Cerebellar cortex (tissue), 1 donor: ENCODE measurements around the gene FDX1.
A peak's percentile ranks its signal among the peaks of the same experiment; 100 is the strongest.
"Not testable (repeated sequence)": the region's sequence is repeated elsewhere in the genome, so short reads cannot be mapped to it uniquely, and the experiment has no call there.

ENCODE experiments used
- DNase-seq: peaks from one replicate; pipeline ENCODE4 v3.0.0-alpha.2; 2015; ENCODE audit warnings: low spot score

Gene FDX1

GRCh38 chr11:110429731-110430266 is at the start of gene FDX1:
TSS of gene FDX1 (plus strand) at chr11:110429948. CDS start at chr11:110430121, 173 bp downstream.
- peak; percentile 78 for DNase-seq

GRCh38 chr11:110380836-110381622 is 48.7 kb upstream of the FDX1 start:
- no peak for DNase-seq

GRCh38 chr11:110388231-110388630 is 41.5 kb upstream of the FDX1 start:
- not testable (repeated sequence) for DNase-seq

- no peak for DNase-seq
These were observed 39.8 kb upstream of the FDX1 start for GRCh38 chr11:110389965-110390364.

- DNase-seq: no peak
These were observed 37.7 kb upstream of the FDX1 start for GRCh38 chr11:110392056-110392455.

GRCh38 chr11:110397668-110398286 is 32.0 kb upstream of the FDX1 start:
- not testable (repeated sequence) for DNase-seq

GRCh38 chr11:110403585-110403984 is 26.2 kb upstream of the FDX1 start:
- not testable (repeated sequence) for DNase-seq

GRCh38 chr11:110405636-110406035 is 24.1 kb upstream of the FDX1 start:
- not testable (repeated sequence) for DNase-seq

- no peak for DNase-seq
These were observed 22.4 kb upstream of the FDX1 start for GRCh38 chr11:110407315-110407714.

GRCh38 chr11:110409174-110409573 is 20.6 kb upstream of the FDX1 start:
- DNase-seq: no peak

GRCh38 chr11:110410651-110411050 is 19.1 kb upstream of the FDX1 start:
- DNase-seq: no peak

GRCh38 chr11:110415081-110415480 is 14.7 kb upstream of the FDX1 start:
- no peak for DNase-seq

- DNase-seq: not testable (repeated sequence)
These were observed 8.1 kb upstream of the FDX1 start for GRCh38 chr11:110421658-110422057.

GRCh38 chr11:110422306-110422905 is 7.3 kb upstream of the FDX1 start:
- DNase-seq: no peak

GRCh38 chr11:110424775-110425444 is 4.8 kb upstream of the FDX1 start:
- no peak for DNase-seq

- no peak for DNase-seq
These were observed 3.8 kb upstream of the FDX1 start for GRCh38 chr11:110425751-110426545.

GRCh38 chr11:110428040-110428439 is 1.7 kb upstream of the FDX1 start:
- no peak for DNase-seq

GRCh38 chr11:110428956-110429730 is 605 bp upstream of the FDX1 start:
- no peak for DNase-seq

- peak; percentile 37 for DNase-seq
These were observed 711 bp downstream of the FDX1 start for GRCh38 chr11:110430267-110431050.
